ENCODE measurements around the gene VWA7.
A peak's percentile ranks its signal among the peaks of the same experiment; 100 is the strongest.

Gene VWA7

DNA sequence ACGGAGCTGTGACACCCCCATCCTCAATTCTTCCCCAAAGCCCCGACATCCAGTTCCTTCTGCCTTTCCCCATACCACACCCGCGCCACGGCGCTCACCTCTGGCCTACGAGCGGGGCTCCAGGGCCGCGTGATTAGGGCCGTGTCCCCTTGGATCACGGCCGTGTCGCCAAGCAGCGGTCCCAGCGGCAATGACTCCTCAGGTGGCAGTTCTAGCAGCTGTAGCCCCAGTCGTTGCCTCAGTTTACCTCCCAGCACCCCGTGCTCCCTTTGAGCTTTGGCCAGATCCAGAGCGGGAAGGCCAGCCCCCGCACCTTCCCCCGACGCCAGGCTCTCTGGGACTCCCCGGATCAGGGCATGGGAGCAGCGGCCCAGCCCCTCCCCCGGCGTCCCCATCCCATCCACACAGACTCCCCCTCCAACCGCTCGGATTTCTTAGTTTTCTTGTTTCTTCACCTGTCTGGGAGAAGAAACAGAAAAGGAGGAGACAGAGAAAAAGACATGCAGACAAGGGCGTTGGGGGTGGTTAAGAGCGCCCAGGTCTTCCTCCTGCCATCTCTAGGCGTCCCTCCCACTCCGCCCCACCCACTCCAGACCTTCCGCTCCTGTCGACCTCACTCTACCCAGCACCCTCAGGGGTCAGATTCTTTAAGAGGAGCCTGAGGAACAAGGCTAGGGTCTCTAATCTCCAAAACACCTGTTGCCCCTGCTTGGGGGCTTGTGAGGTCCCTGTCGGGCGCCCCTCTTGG, 48.2 kb downstream of the VWA7 start, which contains the start of gene DDAH2:
Gene DDAH2, minus strand, starts transcription at position 533 of the 748 bp plus-strand sequence. Its CDS starts 138 bp downstream, at position 395.
- H3K27ac ChIP-seq = peak within 1 kb of the TSS; percentile 61
- H3K4me1 ChIP-seq = no peaks in the 10 kb centered on the region
- peak within 1 kb of the TSS; percentile 98 for H3K4me2 ChIP-seq (ENCODE audit: low read length)
- no peak within 1 kb of the TSS for H3K9ac ChIP-seq
- H2AFZ ChIP-seq = peak within 1 kb of the TSS; percentile 70
- H3K27me3 ChIP-seq (ENCODE audit: control insufficient read depth, insufficient read depth, low read length) = no peaks in the 10 kb centered on the region
- H3K4me3 ChIP-seq (ENCODE audit: low read depth, low read length) = peak within 1 kb of the TSS; percentile 94
- no peaks in the 10 kb centered on the region for H3K36me3 ChIP-seq (ENCODE audit: control insufficient read depth, insufficient read depth, low read length)
- no peaks in the 10 kb centered on the region for H3K79me2 ChIP-seq
- TF ChIP-seq, protein P1, sequence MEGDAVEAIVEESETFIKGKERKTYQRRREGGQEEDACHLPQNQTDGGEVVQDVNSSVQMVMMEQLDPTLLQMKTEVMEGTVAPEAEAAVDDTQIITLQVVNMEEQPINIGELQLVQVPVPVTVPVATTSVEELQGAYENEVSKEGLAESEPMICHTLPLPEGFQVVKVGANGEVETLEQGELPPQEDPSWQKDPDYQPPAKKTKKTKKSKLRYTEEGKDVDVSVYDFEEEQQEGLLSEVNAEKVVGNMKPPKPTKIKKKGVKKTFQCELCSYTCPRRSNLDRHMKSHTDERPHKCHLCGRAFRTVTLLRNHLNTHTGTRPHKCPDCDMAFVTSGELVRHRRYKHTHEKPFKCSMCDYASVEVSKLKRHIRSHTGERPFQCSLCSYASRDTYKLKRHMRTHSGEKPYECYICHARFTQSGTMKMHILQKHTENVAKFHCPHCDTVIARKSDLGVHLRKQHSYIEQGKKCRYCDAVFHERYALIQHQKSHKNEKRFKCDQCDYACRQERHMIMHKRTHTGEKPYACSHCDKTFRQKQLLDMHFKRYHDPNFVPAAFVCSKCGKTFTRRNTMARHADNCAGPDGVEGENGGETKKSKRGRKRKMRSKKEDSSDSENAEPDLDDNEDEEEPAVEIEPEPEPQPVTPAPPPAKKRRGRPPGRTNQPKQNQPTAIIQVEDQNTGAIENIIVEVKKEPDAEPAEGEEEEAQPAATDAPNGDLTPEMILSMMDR (IDR thresholded peaks at IDR 0.05) = no peak
- H3K9me3 ChIP-seq (ENCODE audit: control insufficient read depth, low read length) = no peaks in the 10 kb centered on the region

- Histone ChIP-seq H3K27ac (peak overlapping the region; percentile 20), H2AFZ (no peak overlapping the region), H3K4me1 (no peaks in the 10 kb centered on the region), H3K79me2 (no peaks in the 10 kb centered on the region), H3K4me2 (ENCODE audit: low read length) (peak overlapping the region; percentile 98), H3K27me3 (ENCODE audit: control insufficient read depth, insufficient read depth, low read length) (no peaks in the 10 kb centered on the region), H3K4me3 (ENCODE audit: low read depth, low read length) (peak overlapping the region; percentile 94), H3K9me3 (ENCODE audit: control insufficient read depth, low read length) (no peaks in the 10 kb centered on the region), H3K36me3 (ENCODE audit: control insufficient read depth, insufficient read depth, low read length) (no peaks in the 10 kb centered on the region), H3K9ac (no peak overlapping the region)
- TF ChIP-seq, protein P1 (IDR thresholded peaks at IDR 0.05) = no peak
Observed at GRCh38 chr6:31727717-31728671, 49.1 kb downstream of the VWA7 start.

DNA sequence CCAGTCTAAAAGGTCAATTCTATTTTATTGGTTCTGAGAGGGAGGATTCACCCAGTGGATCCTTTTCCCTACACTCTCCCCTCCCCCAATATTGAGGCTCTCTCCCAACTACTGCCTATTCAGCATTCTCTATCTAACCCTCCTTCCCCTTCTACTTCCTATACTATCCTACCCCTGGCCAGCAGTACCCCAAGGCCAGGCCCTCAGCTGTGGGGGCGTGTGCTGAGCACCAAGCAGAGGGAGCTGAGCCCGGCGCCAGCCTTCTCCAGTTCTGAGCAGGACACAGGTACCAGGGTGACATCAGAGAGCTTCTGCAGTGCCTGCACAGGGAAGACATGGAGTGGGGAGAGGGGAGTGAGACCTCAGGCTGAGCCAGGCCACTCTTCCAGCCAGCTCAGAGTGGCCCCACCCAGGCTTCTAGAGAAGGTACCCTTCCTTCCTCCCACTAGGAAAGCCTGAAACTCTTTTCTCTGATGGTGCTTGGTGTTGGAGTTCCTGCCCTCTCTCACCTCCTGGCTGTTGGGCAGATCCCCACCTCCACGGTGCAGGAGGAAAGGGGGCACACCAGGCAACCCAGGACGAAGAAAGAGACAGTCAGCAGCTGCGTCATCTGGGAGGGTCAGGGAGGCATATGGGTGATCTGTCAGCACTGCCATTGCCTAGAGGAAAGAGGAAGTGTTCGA, 50.0 kb downstream of the VWA7 start:
- Histone ChIP-seq H3K4me1 (no peaks in the 10 kb centered on the region), H3K79me2 (no peaks in the 10 kb centered on the region), H3K36me3 (ENCODE audit: control insufficient read depth, insufficient read depth, low read length) (no peaks in the 10 kb centered on the region), H3K4me2 (ENCODE audit: low read length) (no peak overlapping the region), H3K4me3 (ENCODE audit: low read depth, low read length) (no peak overlapping the region), H3K9ac (no peak overlapping the region), H2AFZ (no peak overlapping the region), H3K9me3 (ENCODE audit: control insufficient read depth, low read length) (no peaks in the 10 kb centered on the region), H3K27ac (no peak overlapping the region), H3K27me3 (ENCODE audit: control insufficient read depth, insufficient read depth, low read length) (no peaks in the 10 kb centered on the region)
- TF ChIP-seq, protein P1 (IDR thresholded peaks at IDR 0.05) = no peak

- Histone ChIP-seq H3K27me3 (ENCODE audit: control insufficient read depth, insufficient read depth, low read length) (no peaks in the 10 kb centered on the region), H3K36me3 (ENCODE audit: control insufficient read depth, insufficient read depth, low read length) (no peaks in the 10 kb centered on the region), H3K27ac (no peak overlapping the region), H3K4me1 (no peaks in the 10 kb centered on the region), H3K4me2 (ENCODE audit: low read length) (no peak overlapping the region), H3K9me3 (ENCODE audit: control insufficient read depth, low read length) (no peaks in the 10 kb centered on the region), H3K9ac (no peak overlapping the region), H2AFZ (no peak overlapping the region), H3K4me3 (ENCODE audit: low read depth, low read length) (no peak overlapping the region), H3K79me2 (no peaks in the 10 kb centered on the region)
- TF ChIP-seq, protein P1 (IDR thresholded peaks at IDR 0.05) = no peak
Observed at GRCh38 chr6:31725502-31726350, 51.4 kb downstream of the VWA7 start.
